Mesenchymal stem cell (in vitro differentiated cells and primary cell): Measurements from ENCODE around the gene CST8.
A peak's percentile ranks its signal among the peaks of the same experiment; 100 is the strongest.

Experiments used
- DNase-seq: peaks from one replicate; pipeline ENCODE4 v3.0.0-alpha.2; 2013
- H2AFZ ChIP-seq: one replicate; pipeline ENCODE4 v1.6.1; 2013; ENCODE audit warnings: low read depth, mild to moderate bottlenecking, control low read depth, inconsistent platforms, low read length, moderate library complexity
- H2AK5ac ChIP-seq: 2 replicates; pipeline ENCODE4 v1.6.1; 2013; ENCODE audit warnings: low read length, moderate library complexity, mild to moderate bottlenecking, inconsistent platforms; ENCODE audit not compliant: severe bottlenecking
- H2BK120ac ChIP-seq: one replicate; pipeline ENCODE4 v1.6.1; 2013; ENCODE audit warnings: low read depth, mild to moderate bottlenecking, inconsistent platforms, low read length, moderate library complexity
- H2BK12ac ChIP-seq, 2 experiments: one replicate each; pipeline ENCODE4 v1.6.1; 2013; ENCODE audit warnings: inconsistent platforms in 2 of 2, low read length in 2 of 2, mild to moderate bottlenecking in 2 of 2, moderate library complexity in 2 of 2, control low read depth in 1 of 2
- H2BK15ac ChIP-seq: one replicate; pipeline ENCODE4 v1.6.1; 2013; ENCODE audit warnings: mild to moderate bottlenecking, low read depth, inconsistent platforms; ENCODE audit not compliant: poor library complexity, severe bottlenecking
- H2BK5ac ChIP-seq: 2 replicates; pipeline ENCODE4 v1.6.1; 2013; ENCODE audit warnings: low read depth, mild to moderate bottlenecking, low read length, control low read depth, inconsistent platforms; ENCODE audit not compliant: poor library complexity, severe bottlenecking
- H3K14ac ChIP-seq, 2 experiments: one replicate each; pipeline ENCODE4 v1.6.1; 2013; ENCODE audit warnings: inconsistent platforms in 2 of 2, low read length in 2 of 2, control low read depth in 1 of 2, mild to moderate bottlenecking in 1 of 2, moderate library complexity in 1 of 2
- H3K18ac ChIP-seq, 2 experiments: one replicate each; pipeline ENCODE4 v1.6.1; 2013; ENCODE audit warnings: inconsistent platforms in 2 of 2, low read length in 2 of 2, control low read depth in 1 of 2, low read depth in 1 of 2, mild to moderate bottlenecking in 1 of 2
- H3K23ac ChIP-seq, 2 experiments: one replicate each; pipeline ENCODE4 v1.6.1; 2013; ENCODE audit warnings: inconsistent platforms in 2 of 2, low read length in 2 of 2, mild to moderate bottlenecking in 2 of 2, moderate library complexity in 2 of 2, control low read depth in 1 of 2
- H3K27ac ChIP-seq: 2 replicates; pipeline ENCODE4 v1.5.1; 2013; ENCODE audit warnings: mild to moderate bottlenecking, moderate library complexity, low read length, control low read depth, inconsistent platforms; ENCODE audit not compliant: poor library complexity, severe bottlenecking
- H3K27me3 ChIP-seq, 2 experiments: 2 replicates each; pipeline versions ENCODE4 v1.6.1 to v1.7.0; 2013; ENCODE audit warnings: low read length in 2 of 2, mild to moderate bottlenecking in 2 of 2, moderate library complexity in 2 of 2, control low read depth in 1 of 2, inconsistent platforms in 1 of 2; ENCODE audit not compliant: control insufficient read depth in 1 of 2, insufficient read depth in 1 of 2
- H3K36me3 ChIP-seq, 2 experiments: 2 replicates each; pipeline versions ENCODE4 v1.6.1 to v1.7.0; 2013; ENCODE audit warnings: low read length in 2 of 2, control low read depth in 1 of 2, inconsistent platforms in 1 of 2, low read depth in 1 of 2, mild to moderate bottlenecking in 1 of 2; ENCODE audit not compliant: insufficient read depth in 2 of 2, control insufficient read depth in 1 of 2
- H3K4ac ChIP-seq, 2 experiments: one replicate each; pipeline ENCODE4 v1.6.1; 2013; ENCODE audit warnings: inconsistent platforms in 2 of 2, low read length in 2 of 2, mild to moderate bottlenecking in 2 of 2, moderate library complexity in 2 of 2, control low read depth in 1 of 2, low read depth in 1 of 2
- H3K4me1 ChIP-seq: 2 replicates; pipeline ENCODE4 v1.6.1; 2013; ENCODE audit warnings: low read depth, low read length, control low read depth; ENCODE audit not compliant: control insufficient read depth, insufficient read depth
- H3K4me2 ChIP-seq: 2 replicates; pipeline ENCODE4 v1.6.1; 2013; ENCODE audit warnings: low read length, mild to moderate bottlenecking, inconsistent platforms; ENCODE audit not compliant: poor library complexity, severe bottlenecking
- H3K4me3 ChIP-seq, 2 experiments: 2 replicates each; pipeline versions ENCODE4 v1.5.1 to v1.7.0; 2013; ENCODE audit warnings: low read length in 2 of 2, mild to moderate bottlenecking in 2 of 2, control low read depth in 1 of 2, low read depth in 1 of 2; ENCODE audit not compliant: insufficient read depth in 1 of 2
- H3K79me1 ChIP-seq: replicated peaks from 2 replicates; pipeline ENCODE4 v1.6.1; 2013; ENCODE audit warnings: mild to moderate bottlenecking, control low read depth, low read length, inconsistent platforms; ENCODE audit not compliant: poor library complexity, severe bottlenecking
- H3K9ac ChIP-seq: 2 replicates; pipeline ENCODE4 v1.7.0; 2013; ENCODE audit warnings: mild to moderate bottlenecking, low read length, moderate library complexity
- H3K9me3 ChIP-seq: 2 replicates; pipeline ENCODE4 v1.7.0; 2013; ENCODE audit warnings: mild to moderate bottlenecking, low read length; ENCODE audit not compliant: control insufficient read depth
- H4K8ac ChIP-seq: one replicate; pipeline ENCODE4 v1.6.1; 2013; ENCODE audit warnings: inconsistent platforms, mild to moderate bottlenecking, low read length, moderate library complexity
- H4K91ac ChIP-seq: one replicate; pipeline ENCODE4 v1.6.1; 2013; ENCODE audit warnings: mild to moderate bottlenecking, low read length, inconsistent platforms
- WGBS: methylation state at CpG from one replicate; pipeline ENCODE4 v1.1.7; 2013; ENCODE audit warnings: mixed read lengths; 5-methylcytosine and 5-hydroxymethylcytosine counted together

Gene CST8

DNA sequence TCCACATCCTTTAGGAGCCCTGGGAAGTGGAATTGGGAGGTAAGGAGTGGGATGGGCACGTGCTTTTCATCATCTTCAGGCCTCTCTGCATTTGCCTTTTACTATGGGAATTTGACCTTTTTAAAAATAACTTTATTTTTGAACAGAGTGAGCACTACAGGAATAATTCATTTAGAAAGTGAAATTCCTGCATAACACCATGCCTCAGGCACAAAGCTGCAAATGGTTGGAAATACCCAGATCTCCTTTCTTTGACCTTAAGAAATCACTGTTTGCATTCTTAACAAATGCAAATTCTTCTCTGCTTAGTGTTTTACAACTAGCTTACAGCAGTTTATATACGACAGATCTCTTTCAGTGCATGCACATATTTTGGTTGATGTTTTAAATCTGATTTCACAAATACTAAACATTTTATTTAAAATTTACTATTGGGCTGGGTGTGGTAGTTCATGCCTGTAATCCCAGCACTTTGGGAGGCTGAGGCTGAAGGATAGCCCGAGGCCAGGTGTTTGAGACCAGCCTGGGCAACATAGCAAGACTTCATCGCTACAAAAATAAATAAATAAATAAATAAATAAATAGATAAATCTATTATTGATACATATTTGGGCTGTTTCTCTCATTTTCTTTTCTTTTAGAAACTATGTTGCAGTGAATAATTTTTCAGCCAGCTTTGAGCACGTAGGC, 24.5 kb downstream of the CST8 start:
- Histone ChIP-seq H2BK5ac (no peak overlapping the region), H2AK5ac (no peak overlapping the region), H3K27me3 (peaks cover 0 to 4% of the 10 kb centered on the region in 2 experiments), H3K27ac (no peak overlapping the region), H3K4me1 (peaks cover 2% of the 10 kb centered on the region), H3K4me3 (no peak overlapping the region), H3K79me1 (no peaks in the 10 kb centered on the region), H4K91ac (no peak overlapping the region), H2AFZ (no peak overlapping the region), H3K36me3 (no peaks in the 10 kb centered on the region), H2BK120ac (no peak overlapping the region), H4K8ac (no peak overlapping the region), H3K14ac (no peak overlapping the region), H3K9ac (no peak overlapping the region), H3K9me3 (no peaks in the 10 kb centered on the region), H2BK12ac (no peak overlapping the region), H2BK15ac (no peak overlapping the region), H3K4ac (no peak overlapping the region), H3K4me2 (no peak overlapping the region), H3K18ac (no peak overlapping the region), H3K23ac (no peak overlapping the region)
- WGBS, result 76% methylated on average over 3 of the region's 5 CpGs
- DNase-seq, result peak; percentile 1

DNA sequence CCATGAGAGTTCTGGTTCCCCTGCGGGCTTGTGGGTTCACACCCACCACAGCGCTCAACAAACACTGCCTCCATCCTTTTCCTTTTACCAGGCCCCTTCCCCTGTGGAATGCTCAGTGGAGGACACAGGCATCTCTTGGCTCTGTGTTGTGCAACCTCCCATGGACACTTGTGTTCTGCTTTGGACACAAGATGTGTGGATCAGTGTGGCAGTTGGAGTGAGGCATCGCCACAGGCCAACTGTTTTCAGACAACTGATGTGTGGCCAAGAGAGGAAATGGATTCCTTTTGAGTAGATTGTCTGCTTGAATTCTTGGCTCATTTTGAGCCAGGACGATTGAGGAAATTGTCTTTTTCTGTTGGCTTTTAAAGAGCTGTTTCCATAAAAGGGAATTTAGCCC, 26.8 kb downstream of the CST8 start:
- H3K23ac ChIP-seq, result no peak overlapping the region
- peaks cover 0 to 4% of the 10 kb centered on the region in 2 experiments for H3K27me3 ChIP-seq
- WGBS, result 87% methylated on average over 4 of the region's 4 CpGs
- H4K8ac ChIP-seq, result no peak overlapping the region
- no peak overlapping the region for H2BK12ac ChIP-seq
- no peak overlapping the region for H2BK15ac ChIP-seq
- H3K4ac ChIP-seq, result no peak overlapping the region
- no peak overlapping the region for H2AFZ ChIP-seq
- H2BK120ac ChIP-seq, result no peak overlapping the region
- H2BK5ac ChIP-seq, result no peak overlapping the region
- H3K14ac ChIP-seq, result no peak overlapping the region
- H3K4me1 ChIP-seq, result peaks cover 5% of the 10 kb centered on the region
- no peak overlapping the region for H3K27ac ChIP-seq
- no peak overlapping the region for H3K4me3 ChIP-seq
- no peak overlapping the region for H3K4me2 ChIP-seq
- no peak overlapping the region for H3K18ac ChIP-seq
- H2AK5ac ChIP-seq, result no peak overlapping the region
- H3K9me3 ChIP-seq, result no peaks in the 10 kb centered on the region
- DNase-seq, result no peak
- H3K9ac ChIP-seq, result no peak overlapping the region
- no peaks in the 10 kb centered on the region for H3K36me3 ChIP-seq
- H4K91ac ChIP-seq, result no peak overlapping the region
- H3K79me1 ChIP-seq, result no peaks in the 10 kb centered on the region

DNA sequence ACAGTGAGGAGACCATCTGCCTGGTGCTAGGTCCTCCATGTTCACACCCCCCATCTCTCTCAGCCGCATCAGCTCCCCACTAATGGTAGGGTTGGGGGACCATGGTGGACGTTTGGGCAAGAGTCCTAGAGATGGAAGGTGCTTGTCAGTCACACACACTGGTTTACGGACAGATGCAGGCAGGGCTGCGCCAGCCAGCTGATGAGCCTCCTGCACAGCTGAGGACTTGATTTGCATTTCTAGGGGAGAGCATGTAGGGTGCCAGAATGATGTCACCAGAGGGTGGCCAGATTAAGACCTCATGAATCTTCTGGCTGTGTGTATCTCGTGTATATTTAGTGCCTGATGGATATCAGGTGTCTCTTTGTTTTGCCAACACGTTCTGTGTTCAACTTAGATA, 28.6 kb downstream of the CST8 start:
- no peak overlapping the region for H3K9ac ChIP-seq
- H2BK120ac ChIP-seq, result no peak overlapping the region
- H3K79me1 ChIP-seq, result no peaks in the 10 kb centered on the region
- H4K91ac ChIP-seq, result no peak overlapping the region
- H3K18ac ChIP-seq, result no peak overlapping the region
- H2BK15ac ChIP-seq, result no peak overlapping the region
- no peak overlapping the region for H3K4ac ChIP-seq
- peaks cover 4 to 5% of the 10 kb centered on the region in 2 experiments for H3K27me3 ChIP-seq
- no peak overlapping the region for H3K27ac ChIP-seq
- H3K4me1 ChIP-seq, result peaks cover 5% of the 10 kb centered on the region
- no peak overlapping the region for H3K14ac ChIP-seq
- DNase-seq, result no peak
- H2BK5ac ChIP-seq, result no peak overlapping the region
- H3K4me3 ChIP-seq, result no peak overlapping the region
- H2AK5ac ChIP-seq, result no peak overlapping the region
- no peak overlapping the region for H2AFZ ChIP-seq
- H4K8ac ChIP-seq, result no peak overlapping the region
- H3K23ac ChIP-seq, result no peak overlapping the region
- H3K36me3 ChIP-seq, result no peaks in the 10 kb centered on the region
- no peak overlapping the region for H2BK12ac ChIP-seq
- H3K4me2 ChIP-seq, result no peak overlapping the region
- no peaks in the 10 kb centered on the region for H3K9me3 ChIP-seq
- 82% methylated on average over 5 of the region's 6 CpGs for WGBS

DNA sequence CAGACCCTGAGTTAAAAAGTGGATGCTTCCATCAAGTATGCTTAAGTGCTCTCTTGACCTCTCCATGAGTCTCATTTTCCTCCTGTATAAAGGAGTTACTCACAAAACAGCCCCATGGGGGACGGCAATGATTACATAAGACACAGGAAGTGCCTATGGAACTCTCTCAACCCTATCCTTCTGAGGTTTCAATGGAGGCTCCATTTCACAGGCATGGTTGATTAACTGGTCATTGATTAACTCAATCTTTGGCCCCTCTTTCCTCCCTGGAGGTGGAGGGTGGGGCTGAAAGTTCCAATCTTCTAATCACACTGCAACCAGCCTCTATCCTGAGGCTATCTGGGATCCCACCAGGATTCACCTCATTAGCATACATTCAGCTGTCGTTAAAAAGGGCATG, 29.3 kb downstream of the CST8 start:
- H2BK5ac ChIP-seq, result no peak overlapping the region

More for the DNA sequence above, 29.3 kb downstream of the CST8 start:
- H3K4me2 ChIP-seq, result no peak overlapping the region
- no peak for DNase-seq
- H3K79me1 ChIP-seq, result no peaks in the 10 kb centered on the region
- H3K27me3 ChIP-seq, result peaks cover 1 to 5% of the 10 kb centered on the region in 2 experiments
- peaks cover 5% of the 10 kb centered on the region for H3K4me1 ChIP-seq
- H2BK120ac ChIP-seq, result no peak overlapping the region
- no peak overlapping the region for H3K9ac ChIP-seq
- no peak overlapping the region for H2BK12ac ChIP-seq
- no peak overlapping the region for H3K23ac ChIP-seq
- no peak overlapping the region for H3K4ac ChIP-seq
- no peak overlapping the region for H4K8ac ChIP-seq
- H3K14ac ChIP-seq, result no peak overlapping the region
- H3K36me3 ChIP-seq, result no peaks in the 10 kb centered on the region
- no peak overlapping the region for H3K27ac ChIP-seq
- H3K4me3 ChIP-seq, result no peak overlapping the region
- H2AFZ ChIP-seq, result no peak overlapping the region
- no peak overlapping the region for H2AK5ac ChIP-seq
- no peak overlapping the region for H3K18ac ChIP-seq
- WGBS, result 41% methylated on average over 2 of the region's 2 CpGs
- H3K9me3 ChIP-seq, result no peaks in the 10 kb centered on the region
- no peak overlapping the region for H4K91ac ChIP-seq
- no peak overlapping the region for H2BK15ac ChIP-seq
